ENCODE measurements around the gene PSMD13. TPM values are rescaled to one million over a fixed set of nuclear protein-coding genes. Genes with fewer than 3 reads are reported as not detected.
A peak's percentile ranks its signal among the peaks of the same experiment; 100 is the strongest.

The PSMD13 gene
- total and polyA plus RNA-seq, 2 donors (not counting 1 experiment from before 2014, with no cell fraction given): 98.0 to 104 TPM

DNA sequence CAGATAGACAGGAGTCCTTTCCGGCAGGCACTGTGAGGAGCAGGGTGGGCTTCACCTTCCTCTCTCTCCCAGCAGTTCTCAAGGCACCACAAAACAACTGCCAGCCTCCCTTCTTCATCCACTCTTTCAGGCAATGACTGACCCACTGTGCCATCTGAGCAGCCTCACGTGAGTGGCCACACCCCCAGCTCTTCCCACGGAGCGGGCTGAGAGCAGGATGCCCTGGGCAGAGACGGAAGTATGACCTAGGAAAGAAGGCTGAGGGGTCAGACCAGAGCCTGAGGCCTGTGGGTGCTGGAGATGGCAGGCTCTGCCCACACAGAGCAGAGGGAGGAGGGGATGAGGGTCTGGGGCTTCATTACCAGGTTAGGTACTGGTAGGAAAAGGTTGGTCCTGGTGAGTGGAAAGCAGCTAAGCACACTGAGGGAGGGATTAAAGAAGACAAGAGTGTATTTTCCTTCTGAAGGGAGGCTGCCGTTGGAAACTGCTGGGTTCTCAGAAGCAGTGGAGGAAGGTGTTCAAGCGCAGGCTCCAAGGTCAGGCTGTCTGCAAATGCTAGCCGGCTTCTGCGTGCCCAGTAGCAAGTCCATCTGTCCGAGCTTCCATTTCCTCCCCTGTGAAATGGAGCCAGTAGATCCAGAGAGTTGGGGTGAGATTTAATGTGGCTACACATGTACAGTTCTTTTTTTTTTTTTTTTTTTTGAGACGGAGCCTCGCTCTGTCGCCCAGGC, 46.0 kb downstream of the PSMD13 start:
- ChIA-PET CTCF (interaction anchor here (1.5 to 3.3 kb wide), 2 partner anchors 11 to 32 kb away, joined by 4 to 19 read pairs; no protein-coding TSS in a partner anchor), POLR2A (interaction anchor here (0.7 to 2.2 kb wide), 3 partner anchors 8 to 15 kb away, joined by 4 to 8 read pairs (median 6); no protein-coding TSS in a partner anchor)
- Histone ChIP-seq H3K9ac (ENCODE audit: low read length) (no peak overlapping the region), H3K4me3 (ENCODE audit: control extremely low read depth in 1 of 5, extremely low read depth in 1 of 5, insufficient read depth in 1 of 5, low read depth in 2 of 5, low read length in 4 of 5) (peak overlapping the region in 1 of 5 experiments; percentile 5), H4K20me1 (ENCODE audit: control insufficient read depth, insufficient read depth, low read length, poor library complexity, severe bottlenecking) (peaks cover 5% of the 10 kb centered on the region), H3K27ac (ENCODE audit: low read length in 2 of 2) (no peak overlapping the region), H3K79me2 (ENCODE audit: control insufficient read depth, insufficient read depth, low read length) (no peaks in the 10 kb centered on the region), H3K4me1 (ENCODE audit: control insufficient read depth in 2 of 2, insufficient read depth in 2 of 2, low read length in 2 of 2) (peaks cover 43 to 44% of the 10 kb centered on the region in 2 donors), H3K9me3 (ENCODE audit: control extremely low read depth in 1 of 3, control insufficient read depth in 2 of 3, insufficient read depth in 1 of 3, low read length in 2 of 3) (peaks cover 0 to 21% (median 0%) of the 10 kb centered on the region in 3 donors), H3K4me2 (replicated peaks; ENCODE audit: low read depth, low read length, poor library complexity, severe bottlenecking) (no peak overlapping the region), H3K36me3 (replicated peaks in 1 of 2; ENCODE audit: control extremely low read depth in 1 of 2, control insufficient read depth in 1 of 2, extremely low read depth in 1 of 2, insufficient read depth in 2 of 2, low read length in 1 of 2) (no peaks in the 10 kb centered on the region), H3K27me3 (replicated peaks in 1 of 4; ENCODE audit: control extremely low read depth in 1 of 4, control insufficient read depth in 3 of 4, insufficient read depth in 4 of 4, low read length in 3 of 4) (peaks cover 0 to 61% (median 22%) of the 10 kb centered on the region in 4 experiments), H2AFZ (ENCODE audit: insufficient read depth, low read depth, low read length, poor library complexity, severe bottlenecking) (no peak overlapping the region)
- H3K4me1 Mint-ChIP-seq: peaks cover 33% of the 10 kb centered on the region
- TF ChIP-seq, protein P1, sequence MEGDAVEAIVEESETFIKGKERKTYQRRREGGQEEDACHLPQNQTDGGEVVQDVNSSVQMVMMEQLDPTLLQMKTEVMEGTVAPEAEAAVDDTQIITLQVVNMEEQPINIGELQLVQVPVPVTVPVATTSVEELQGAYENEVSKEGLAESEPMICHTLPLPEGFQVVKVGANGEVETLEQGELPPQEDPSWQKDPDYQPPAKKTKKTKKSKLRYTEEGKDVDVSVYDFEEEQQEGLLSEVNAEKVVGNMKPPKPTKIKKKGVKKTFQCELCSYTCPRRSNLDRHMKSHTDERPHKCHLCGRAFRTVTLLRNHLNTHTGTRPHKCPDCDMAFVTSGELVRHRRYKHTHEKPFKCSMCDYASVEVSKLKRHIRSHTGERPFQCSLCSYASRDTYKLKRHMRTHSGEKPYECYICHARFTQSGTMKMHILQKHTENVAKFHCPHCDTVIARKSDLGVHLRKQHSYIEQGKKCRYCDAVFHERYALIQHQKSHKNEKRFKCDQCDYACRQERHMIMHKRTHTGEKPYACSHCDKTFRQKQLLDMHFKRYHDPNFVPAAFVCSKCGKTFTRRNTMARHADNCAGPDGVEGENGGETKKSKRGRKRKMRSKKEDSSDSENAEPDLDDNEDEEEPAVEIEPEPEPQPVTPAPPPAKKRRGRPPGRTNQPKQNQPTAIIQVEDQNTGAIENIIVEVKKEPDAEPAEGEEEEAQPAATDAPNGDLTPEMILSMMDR (IDR thresholded peaks at IDR 0.05): no peak
- TF ChIP-seq EZH2 (IDR thresholded peaks at IDR 0.05; ENCODE audit: borderline replicate concordance, insufficient read depth, low read depth, low read length, poor library complexity, severe bottlenecking): no peak
- no peaks in the 10 kb centered on the region for H3K9me3 Mint-ChIP-seq (ENCODE audit: insufficient read depth)
- 92% methylated on average over 8 of the region's 13 CpGs for WGBS (ENCODE audit: insufficient coverage)
- DNase-seq (no peak), ATAC-seq (ENCODE audit: low read depth) (no peak)
- no peak overlapping the region for H3K27ac Mint-ChIP-seq
- H3K4me3 Mint-ChIP-seq: peak overlapping the region; percentile 2
- peaks cover 35% of the 10 kb centered on the region for H3K27me3 Mint-ChIP-seq
- intact Hi-C loops (cut with micrococcal nuclease): no loop called here

All from B cell (primary cell).